ENCODE data around the gene ACTL10. TPM values are rescaled to one million over a fixed set of nuclear protein-coding genes. Genes with fewer than 3 reads are reported as not detected.

The ACTL10 gene
- total and polyA plus RNA-seq, 10 donors, result 1.1 to 3.5 (median 2.1) TPM

DNA sequence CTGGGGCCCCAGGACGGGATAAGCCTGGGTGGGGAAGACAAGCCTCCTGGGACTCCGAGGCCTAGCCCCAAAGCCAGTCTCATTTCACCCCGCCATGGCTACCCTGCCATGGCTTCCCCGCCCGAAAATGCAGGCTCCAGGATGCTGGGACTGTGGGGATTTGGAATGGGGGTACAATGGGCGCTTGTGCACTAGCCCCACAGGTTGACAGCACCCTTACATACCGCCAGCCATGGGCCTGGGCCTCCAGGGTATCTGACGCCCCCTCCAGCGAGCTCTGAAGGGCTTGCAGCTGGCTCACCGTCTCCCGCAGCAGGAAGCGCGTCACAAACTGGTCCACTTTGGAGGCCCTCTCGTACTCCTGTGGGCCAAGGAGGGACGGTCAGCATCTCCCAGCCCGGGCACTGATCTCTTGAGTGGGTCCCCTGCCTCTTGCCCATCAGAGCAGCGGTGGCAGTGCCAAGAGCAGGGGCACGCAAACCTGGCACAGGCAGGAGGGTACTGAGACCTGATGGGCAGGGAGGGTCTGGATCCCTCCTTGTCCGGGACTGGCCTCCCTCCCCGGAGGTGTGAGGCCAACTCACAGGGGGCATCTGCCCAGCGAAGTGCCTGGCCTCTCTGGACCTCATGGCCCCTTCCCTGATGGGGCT lies 6.6 kb upstream of the ACTL10 start:
- peaks cover 0 to 28% (median 21%) of the 10 kb centered on the region in 6 donors for H3K4me1 ChIP-seq
- intact Hi-C loops (cut with DNase I; ENCODE audit: low total_unique reads), result no loop called here
- no peaks in the 10 kb centered on the region for H3K9me3 ChIP-seq
- H3K36me3 ChIP-seq, result peaks cover 0 to 39% (median 8%) of the 10 kb centered on the region in 6 donors
- no peaks in the 10 kb centered on the region for H3K27me3 ChIP-seq (replicated peaks in 1 of 7)
- no peak overlapping the region for H3K27ac ChIP-seq
- WGBS, 5 donors, result 88 to 97% (median 93%) methylated on average over 12 to 21 of the region's 21 CpGs
- H3K4me3 ChIP-seq, result no peak overlapping the region
- DNase-seq, result no peak
- no peak for TF ChIP-seq POLR2A (IDR thresholded peaks at IDR 0.05)
- TF ChIP-seq, protein P1, sequence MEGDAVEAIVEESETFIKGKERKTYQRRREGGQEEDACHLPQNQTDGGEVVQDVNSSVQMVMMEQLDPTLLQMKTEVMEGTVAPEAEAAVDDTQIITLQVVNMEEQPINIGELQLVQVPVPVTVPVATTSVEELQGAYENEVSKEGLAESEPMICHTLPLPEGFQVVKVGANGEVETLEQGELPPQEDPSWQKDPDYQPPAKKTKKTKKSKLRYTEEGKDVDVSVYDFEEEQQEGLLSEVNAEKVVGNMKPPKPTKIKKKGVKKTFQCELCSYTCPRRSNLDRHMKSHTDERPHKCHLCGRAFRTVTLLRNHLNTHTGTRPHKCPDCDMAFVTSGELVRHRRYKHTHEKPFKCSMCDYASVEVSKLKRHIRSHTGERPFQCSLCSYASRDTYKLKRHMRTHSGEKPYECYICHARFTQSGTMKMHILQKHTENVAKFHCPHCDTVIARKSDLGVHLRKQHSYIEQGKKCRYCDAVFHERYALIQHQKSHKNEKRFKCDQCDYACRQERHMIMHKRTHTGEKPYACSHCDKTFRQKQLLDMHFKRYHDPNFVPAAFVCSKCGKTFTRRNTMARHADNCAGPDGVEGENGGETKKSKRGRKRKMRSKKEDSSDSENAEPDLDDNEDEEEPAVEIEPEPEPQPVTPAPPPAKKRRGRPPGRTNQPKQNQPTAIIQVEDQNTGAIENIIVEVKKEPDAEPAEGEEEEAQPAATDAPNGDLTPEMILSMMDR (IDR thresholded peaks at IDR 0.05 in 8 of 11, conservative IDR thresholded peaks at IDR 0.05 in 3 of 11), result no peak
- TF ChIP-seq POLR2AphosphoS5 (IDR thresholded peaks at IDR 0.05), result peak in 1 of 3 donors; percentile 7

DNA sequence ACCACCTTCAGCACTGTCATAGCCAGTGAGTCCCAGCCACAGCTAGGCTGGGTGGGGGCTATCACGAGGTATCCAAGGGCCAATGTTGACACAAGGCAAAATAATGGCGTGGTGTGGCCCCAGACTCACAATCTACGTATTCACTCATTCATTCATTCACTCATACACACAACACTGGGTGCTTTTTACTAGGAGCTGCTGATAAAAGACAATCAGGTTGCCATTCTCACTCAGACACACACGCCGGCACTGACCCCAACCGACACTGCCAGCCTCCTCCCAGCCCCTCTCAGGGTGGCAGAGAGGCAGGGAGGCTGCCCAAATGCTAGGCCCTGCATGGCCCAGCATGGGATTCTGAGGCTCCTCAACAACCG lies 6.1 kb upstream of the ACTL10 start:
- no peak for DNase-seq
- Histone ChIP-seq H3K36me3 (peaks cover 0 to 39% (median 8%) of the 10 kb centered on the region in 6 donors), H3K4me3 (no peak overlapping the region), H3K4me1 (peaks cover 0 to 31% (median 21%) of the 10 kb centered on the region in 6 donors), H3K9me3 (no peaks in the 10 kb centered on the region), H3K27me3 (replicated peaks in 1 of 7) (no peaks in the 10 kb centered on the region), H3K27ac (no peak overlapping the region)
- TF ChIP-seq POLR2A (IDR thresholded peaks at IDR 0.05) (no peak), POLR2AphosphoS5 (IDR thresholded peaks at IDR 0.05) (peak in 1 of 3 donors; percentile 2)
- intact Hi-C loops (cut with DNase I; ENCODE audit: low total_unique reads), result no loop called here
- 90 to 96% (median 90%) methylated on average over 7 of the region's 7 CpGs for WGBS, 5 donors

DNA sequence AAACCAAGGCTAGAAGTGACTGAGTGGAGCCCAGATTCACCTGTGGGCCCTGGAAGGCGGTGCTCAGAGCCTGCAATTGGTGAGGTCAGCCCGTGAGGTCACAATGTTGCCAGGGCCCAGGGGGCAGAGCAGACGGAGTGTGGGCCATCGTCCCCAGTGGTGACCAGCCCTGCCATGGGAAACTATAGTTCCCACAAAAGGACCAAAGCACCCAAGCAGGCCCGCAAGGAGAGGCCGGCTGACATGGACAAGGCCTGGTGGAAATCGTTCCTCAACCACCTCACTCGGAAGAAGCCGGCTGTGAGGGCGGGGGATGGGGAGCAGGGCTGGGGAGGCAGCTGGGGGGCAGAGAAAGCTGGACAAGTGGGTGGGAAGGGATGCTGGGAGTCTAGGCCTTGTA lies 4.6 kb upstream of the ACTL10 start, which contains the start of gene C20orf144:
C20orf144 (plus strand) TSS at position 156 of the 400 bp plus-strand sequence; CDS start at position 175, 19 bp downstream.
- no peak for DNase-seq
- WGBS, 5 donors, result 90 to 97% (median 96%) methylated on average over 10 of the region's 10 CpGs
- Histone ChIP-seq H3K27me3 (replicated peaks in 1 of 7) (no peaks in the 10 kb centered on the region), H3K27ac (peak within 1 kb of the TSS; percentile 88 to 96 (median 92)), H3K4me3 (peak within 1 kb of the TSS; percentile 65 to 93 (median 71)), H3K9me3 (no peaks in the 10 kb centered on the region), H3K36me3 (peaks cover 0 to 31% (median 8%) of the 10 kb centered on the region in 6 donors), H3K4me1 (peaks cover 0 to 46% (median 32%) of the 10 kb centered on the region in 6 donors)
- TF ChIP-seq POLR2A (IDR thresholded peaks at IDR 0.05) (no peak), POLR2AphosphoS5 (IDR thresholded peaks at IDR 0.05) (no peak)
- TF ChIP-seq, protein P1 (IDR thresholded peaks at IDR 0.05 in 8 of 11, conservative IDR thresholded peaks at IDR 0.05 in 3 of 11), result no peak
- intact Hi-C loops (cut with DNase I; ENCODE audit: low total_unique reads), result no loop called here

DNA sequence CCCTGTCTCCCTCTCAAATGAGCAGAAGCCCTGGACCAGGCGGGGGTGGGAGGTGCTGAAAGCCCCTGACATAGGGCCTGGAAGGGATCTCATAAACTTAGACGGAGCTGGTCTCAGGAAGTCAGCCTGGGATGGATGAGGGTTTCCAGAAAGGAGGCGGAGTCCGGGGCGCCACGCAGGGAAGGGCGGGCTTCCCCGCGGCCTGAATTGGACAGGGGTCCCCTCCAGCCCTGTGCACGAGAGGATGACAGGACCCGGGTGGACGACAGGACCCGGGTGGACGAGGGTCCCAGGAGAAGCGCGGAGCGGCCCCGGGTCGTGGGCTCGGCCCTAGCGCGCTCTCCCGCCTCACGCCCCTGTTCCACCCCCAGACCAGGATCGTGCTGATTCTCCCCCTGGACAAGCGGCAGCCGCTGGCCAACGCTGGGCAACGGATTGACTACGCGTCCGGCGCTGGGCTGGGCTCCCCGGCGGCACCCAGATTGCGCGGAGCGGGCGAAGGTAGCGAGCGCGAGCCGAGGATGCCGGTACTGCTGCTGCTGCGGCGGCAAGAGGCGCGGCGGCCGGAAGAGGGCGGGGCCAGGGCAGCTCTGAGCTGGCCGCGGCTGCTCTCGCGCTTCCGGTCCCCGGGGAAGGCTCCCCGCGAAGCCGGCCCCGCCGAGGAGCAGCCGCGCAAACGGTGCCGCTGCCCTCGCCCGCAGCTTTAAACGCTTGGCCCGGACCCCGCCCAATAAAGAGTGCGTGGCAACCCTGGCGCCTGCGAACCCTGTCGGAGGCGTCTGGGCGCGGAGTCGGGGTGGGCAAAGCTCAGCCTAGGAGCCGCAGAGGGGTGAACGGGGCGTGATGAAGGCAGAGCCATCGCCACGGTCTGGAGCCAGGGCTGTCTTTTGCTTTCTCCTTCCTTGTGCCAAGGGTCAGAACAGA lies 3.3 kb upstream of the ACTL10 start:
- DNase-seq, result peak; percentile 99
- H3K27ac ChIP-seq, result peak overlapping the region; percentile 88 to 96 (median 92)
- peaks cover 0 to 19% (median 8%) of the 10 kb centered on the region in 6 donors for H3K36me3 ChIP-seq
- H3K4me1 ChIP-seq, result peaks cover 4 to 58% (median 43%) of the 10 kb centered on the region in 6 donors
- H3K4me3 ChIP-seq, result peak overlapping the region; percentile 65 to 93 (median 71)
- no peaks in the 10 kb centered on the region for H3K27me3 ChIP-seq (replicated peaks in 1 of 7)
- intact Hi-C loops (cut with DNase I; ENCODE audit: low total_unique reads), result no loop called here
- TF ChIP-seq, protein P1 (IDR thresholded peaks at IDR 0.05 in 8 of 11, conservative IDR thresholded peaks at IDR 0.05 in 3 of 11), result peak in 4 of 11 experiments; percentile 31 to 43 (median 35)
- TF ChIP-seq POLR2AphosphoS5 (IDR thresholded peaks at IDR 0.05) (peak; percentile 91 to 92 (median 92)), POLR2A (IDR thresholded peaks at IDR 0.05) (peak in 1 of 3 donors; percentile 52)
- H3K9me3 ChIP-seq, result no peaks in the 10 kb centered on the region
- WGBS, 5 donors, result 1 to 2% (median 1%) methylated on average over 33 to 84 of the region's 84 CpGs
